Breast epithelium (tissue), 4 donors: Measurements from ENCODE around the gene CDK12. TPM values are rescaled to one million over a fixed set of nuclear protein-coding genes. Genes with fewer than 3 reads are reported as not detected.
"Not testable (repeated sequence)": the region's sequence is repeated elsewhere in the genome, so short reads cannot be mapped to it uniquely, and the experiment has no call there.

Experiments used
- DNase-seq, 2 donors: peaks; one replicate each; pipeline ENCODE4 v3.0.0-alpha.2; 2019; ENCODE audit warnings: low spot score in 2 of 2
- H3K27ac ChIP-seq, 2 donors: fragments of 200-600 bp; sonication (generic) in 1 of 2; one replicate each; pipeline ENCODE4 v1.5.1; 2016 to 2019; ENCODE audit warnings: mild to moderate bottlenecking in 1 of 2
- H3K27me3 ChIP-seq, 2 donors: fragments of 200-600 bp; sonication (generic) in 1 of 2; one replicate each; pipeline versions ENCODE4 v1.5.1 to v1.6.0; 2017 to 2019; ENCODE audit warnings: control low read depth in 1 of 2, mild to moderate bottlenecking in 1 of 2
- H3K36me3 ChIP-seq: fragments of 200-600 bp; one replicate; pipeline ENCODE4 v1.5.1; 2019
- H3K4me1 ChIP-seq, 2 donors: fragments of 200-600 bp; sonication (generic); one replicate each; pipeline ENCODE4 v1.5.1; 2016 to 2019; ENCODE audit warnings: control low read depth in 1 of 2
- H3K4me3 ChIP-seq, 3 donors: fragments of 200-600 bp; sonication (generic); 1 replicate in 2 of 3; 2 replicates in 1 of 3; pipeline ENCODE4 v1.5.1; 2016 to 2019; ENCODE audit warnings: mild to moderate bottlenecking in 3 of 3, moderate library complexity in 2 of 3
- H3K9me3 ChIP-seq, 2 donors: fragments of 200-600 bp; sonication (generic) in 1 of 2; one replicate each; pipeline ENCODE4 v1.5.1; 2016 to 2019; ENCODE audit warnings: control low read depth in 1 of 2
- CTCF ChIP-seq, 3 donors: fragments of 450-650 bp; IDR thresholded peaks; one replicate each; pipeline ENCODE4 v1.5.1; 2016 to 2017; ENCODE audit warnings: antibody characterized with exemption in 3 of 3, mild to moderate bottlenecking in 3 of 3, moderate library complexity in 3 of 3
- POLR2A ChIP-seq: fragments of 450-650 bp; IDR thresholded peaks from one replicate; pipeline ENCODE4 v1.6.1; 2016; ENCODE audit warnings: antibody characterized with exemption, mild to moderate bottlenecking, moderate library complexity
- POLR2AphosphoS5 ChIP-seq, 3 donors: sonication (generic); formaldehyde crosslinking; IDR thresholded peaks; one replicate each; pipeline ENCODE4 v1.6.1; 2017; ENCODE audit warnings: antibody characterized with exemption in 3 of 3
- intact Hi-C: fragments of 100-400 bp; cut with DNase I; formaldehyde crosslinking; loops from one replicate; pipeline ENCODE4 v1.15.1; 2023; ENCODE audit warnings: low total_unique reads
- total RNA-seq, 3 donors: library from RNA; depleted of rRNA; stranded (reverse); fragments of >200 nt; gene quantifications; one replicate each; pipeline ENCODE4 v1.1.0, GENCODE V29; 2016

Gene CDK12
- total RNA-seq, 3 donors from 2014 or later = 38.6 to 58.2 (median 41.3) TPM

DNA sequence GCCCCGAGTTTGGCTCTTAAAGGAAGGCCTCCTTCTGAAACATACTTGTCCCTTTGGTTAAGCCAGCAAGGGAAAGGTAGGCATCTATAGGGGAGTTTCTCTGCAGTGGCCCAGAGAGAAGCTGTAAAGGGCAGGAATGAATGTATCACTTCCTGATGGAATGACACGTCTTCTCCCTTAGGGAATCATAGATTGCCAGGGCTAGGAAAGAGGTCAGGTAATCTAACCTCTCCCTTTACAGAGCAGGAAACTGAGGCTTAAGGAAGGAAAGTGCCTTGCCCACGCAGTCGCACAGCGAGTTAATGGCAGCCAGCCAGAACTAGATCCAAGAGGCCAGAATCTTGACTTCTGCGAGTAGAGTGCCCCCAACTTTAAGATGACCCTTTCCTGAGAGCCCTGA lies 80.4 kb downstream of the CDK12 start:
- Histone ChIP-seq H3K9me3 (no peaks in the 10 kb centered on the region), H3K36me3 (no peaks in the 10 kb centered on the region), H3K27me3 (no peaks in the 10 kb centered on the region), H3K4me3 (no peak overlapping the region), H3K4me1 (no peaks in the 10 kb centered on the region), H3K27ac (no peak overlapping the region)
- intact Hi-C loops = no loop called here
- TF ChIP-seq POLR2A = no peak
- DNase-seq = no peak

- Histone ChIP-seq H3K4me3 (no peak overlapping the region), H3K27ac (no peak overlapping the region), H3K9me3 (no peaks in the 10 kb centered on the region), H3K36me3 (no peaks in the 10 kb centered on the region), H3K4me1 (no peaks in the 10 kb centered on the region), H3K27me3 (no peaks in the 10 kb centered on the region)
- intact Hi-C loops = no loop called here
- no peak for TF ChIP-seq CTCF (IDR thresholded peaks at IDR 0.05)
- TF ChIP-seq POLR2AphosphoS5 (IDR thresholded peaks at IDR 0.05) = no peak
- TF ChIP-seq POLR2A = no peak
- no peak for DNase-seq
Measured at GRCh38 chr17:39543176-39543575, 81.9 kb downstream of the CDK12 start.

DNA sequence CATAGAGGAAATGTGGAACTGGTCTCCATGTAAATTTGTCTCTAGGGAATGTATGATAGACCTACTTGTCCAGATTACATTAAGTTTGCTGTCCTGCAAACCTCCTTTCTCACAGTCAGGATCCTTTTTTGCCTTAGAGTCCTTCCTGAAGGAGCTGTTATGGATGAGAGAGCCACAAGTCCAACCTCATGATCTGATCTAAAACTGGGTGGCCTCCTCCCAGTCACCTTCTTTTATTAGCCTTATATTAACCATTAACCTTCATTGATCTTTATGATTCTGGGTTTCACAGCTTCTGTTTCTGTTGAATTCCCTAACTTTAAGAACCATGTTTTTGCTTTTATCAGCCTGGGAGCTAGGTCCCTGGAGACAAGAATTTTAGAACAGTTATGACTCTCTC lies 82.4 kb downstream of the CDK12 start:
- Histone ChIP-seq H3K4me3 (no peak overlapping the region), H3K4me1 (no peaks in the 10 kb centered on the region), H3K27me3 (no peaks in the 10 kb centered on the region), H3K9me3 (no peaks in the 10 kb centered on the region), H3K36me3 (no peaks in the 10 kb centered on the region), H3K27ac (no peak overlapping the region)
- TF ChIP-seq POLR2A = no peak
- TF ChIP-seq CTCF (IDR thresholded peaks at IDR 0.05) = no peak
- TF ChIP-seq POLR2AphosphoS5 (IDR thresholded peaks at IDR 0.05) = no peak
- intact Hi-C loops = no loop called here
- DNase-seq = no peak

- DNase-seq, H3K36me3 ChIP-seq, H3K27me3 ChIP-seq, H3K4me1 ChIP-seq, H3K27ac ChIP-seq, H3K4me3 ChIP-seq, intact Hi-C loops, H3K9me3 ChIP-seq: not testable (repeated sequence)
Measured at GRCh38 chr17:39544361-39544760, 83.1 kb downstream of the CDK12 start.

DNA sequence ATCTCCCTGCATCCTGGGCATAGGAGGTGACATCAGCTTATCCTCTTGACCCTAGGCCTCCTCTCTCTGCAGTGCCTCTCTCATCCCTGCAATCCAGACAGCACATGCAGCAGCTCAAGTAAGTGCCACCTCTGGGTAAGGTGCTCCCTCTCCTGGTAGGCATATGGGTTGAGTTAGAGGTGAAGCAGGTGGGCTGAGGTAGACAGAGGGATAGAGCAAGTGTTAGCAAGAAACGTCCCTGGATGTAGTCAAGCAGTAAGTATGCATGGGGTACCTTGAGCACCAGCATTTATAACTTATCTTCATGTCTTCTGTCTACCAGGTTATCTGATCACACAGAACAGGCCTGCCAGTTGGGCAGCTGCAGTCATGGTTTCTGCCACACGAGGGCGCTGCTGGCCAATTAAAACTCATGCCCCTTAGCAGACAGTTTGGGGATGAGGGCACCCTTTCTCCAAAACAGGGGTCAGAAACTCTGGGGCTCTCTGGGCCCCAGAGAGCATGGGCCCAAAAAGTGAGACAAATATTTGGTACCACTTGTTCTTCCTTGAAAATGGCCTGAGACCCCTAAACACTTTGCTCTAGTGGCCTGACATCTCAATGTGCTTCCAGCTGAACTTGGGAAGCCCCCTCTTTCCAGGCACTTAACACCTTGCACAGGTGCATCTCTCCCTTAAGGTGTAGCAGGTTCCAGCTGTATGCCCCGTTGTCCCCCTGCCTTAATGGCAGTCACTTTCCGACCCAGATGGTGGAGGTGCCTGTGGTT lies 86.6 kb downstream of the CDK12 start:
- Histone ChIP-seq H3K4me1 (no peaks in the 10 kb centered on the region), H3K27me3 (no peaks in the 10 kb centered on the region), H3K27ac (no peak overlapping the region), H3K4me3 (no peak overlapping the region), H3K36me3 (no peaks in the 10 kb centered on the region), H3K9me3 (no peaks in the 10 kb centered on the region)
- intact Hi-C loops = loop anchor here (2.0 kb wide), 1 partner anchor 39 kb away; no protein-coding TSS in a partner anchor
- DNase-seq = peak; percentile 50 to 75
- no peak for TF ChIP-seq POLR2A
- TF ChIP-seq CTCF (IDR thresholded peaks at IDR 0.05) = peak; percentile 76 to 95 (median 93)
- no peak for TF ChIP-seq POLR2AphosphoS5 (IDR thresholded peaks at IDR 0.05)

DNA sequence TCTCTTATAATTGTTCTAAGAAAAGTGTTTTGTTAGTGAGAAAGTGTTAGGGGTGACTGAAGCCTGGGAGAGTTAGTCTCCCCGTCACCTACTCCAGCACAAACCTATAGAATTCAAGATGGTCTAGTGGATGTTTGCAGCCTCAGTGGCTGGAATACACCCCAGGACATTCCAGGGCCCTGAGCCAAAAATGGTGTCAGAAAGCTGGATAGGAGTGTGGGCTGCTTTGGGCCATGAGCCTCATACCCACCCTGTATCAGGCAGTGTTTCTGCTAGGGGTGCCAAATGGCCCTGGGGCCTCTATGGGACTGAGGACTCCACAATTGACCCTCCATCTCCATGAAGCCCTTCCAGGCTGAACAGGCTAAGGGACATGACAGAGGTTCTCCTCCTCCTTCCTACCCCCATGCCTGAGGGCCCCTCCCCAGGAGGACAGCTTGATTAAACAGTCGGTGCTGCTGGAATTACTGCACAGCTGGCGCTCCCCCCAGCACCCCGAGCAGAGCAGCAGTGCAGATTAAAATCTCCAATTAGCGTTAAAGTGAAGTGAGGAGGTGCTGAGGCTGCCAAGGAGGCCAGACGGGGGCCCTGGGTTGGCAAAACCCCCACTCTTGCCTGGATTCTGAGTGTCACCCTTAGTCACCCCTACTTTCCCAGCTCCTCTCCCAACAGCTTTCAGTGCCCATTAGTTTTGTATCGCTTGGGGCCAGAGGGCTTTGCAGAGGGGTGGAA lies 87.4 kb downstream of the CDK12 start:
- H3K27ac ChIP-seq = no peak overlapping the region
- no peaks in the 10 kb centered on the region for H3K27me3 ChIP-seq
- H3K4me1 ChIP-seq = no peaks in the 10 kb centered on the region
- TF ChIP-seq CTCF (IDR thresholded peaks at IDR 0.05) (no peak), POLR2AphosphoS5 (IDR thresholded peaks at IDR 0.05) (no peak), POLR2A (no peak)
- H3K9me3 ChIP-seq = no peaks in the 10 kb centered on the region
- H3K4me3 ChIP-seq = no peak overlapping the region
- H3K36me3 ChIP-seq = no peaks in the 10 kb centered on the region
- intact Hi-C loops = no loop called here
- DNase-seq = no peak
